SK-N-SH (cell line): ENCODE results near the gene TMTC4. TPM values are rescaled to one million over a fixed set of nuclear protein-coding genes. Genes with fewer than 3 reads are reported as not detected.

ENCODE experiments used
- CTCF ChIA-PET: fragments of 300-600, 350-600 bp; formaldehyde crosslinking; extraction: SDS; loops from one replicate; lab custom pipeline; 2021; lab: Yijun Ruan, JAX
- POLR2A ChIA-PET: fragments of 350-600 bp; sonication (Branson Sonifier 250); formaldehyde crosslinking; extraction: SDS; loops from one replicate; lab custom pipeline; 2020; ENCODE audit warnings: antibody characterized with exemption, inconsistent platforms; lab: Yijun Ruan, JAX
- DNase-seq: peaks from one replicate; pipeline ENCODE4 v3.0.0; 2012
- H2AFZ ChIP-seq: fragments of 200-600 bp; sonication (generic); 2 replicates; pipeline ENCODE4 v1.8.1; 2016; ENCODE audit warnings: antibody characterized with exemption, mild to moderate bottlenecking, low read depth
- H3F3A ChIP-seq: fragments of 200-600 bp; sonication (generic); replicated peaks from 2 replicates; pipeline ENCODE3; 2016; ENCODE audit warnings: antibody characterized with exemption, mild to moderate bottlenecking; ENCODE audit not compliant: insufficient read depth
- H3K27ac ChIP-seq, 2 experiments: fragments of 200-500 bp in 1 of 2; fragments of 200-600 bp in 1 of 2; sonication (Bioruptor generic) in 1 of 2; sonication (generic), shearing (Covaris generic) in 1 of 2; 2 replicates each; pipeline versions ENCODE4 v1.5.1 to v1.6.1; 2014 to 2016; ENCODE audit warnings: low read depth in 2 of 2, inconsistent platforms in 1 of 2, low read length in 1 of 2, mild to moderate bottlenecking in 1 of 2, mixed read lengths in 1 of 2
- H3K27me3 ChIP-seq: fragments of 200-600 bp; sonication (generic), shearing (Covaris generic); 2 replicates; pipeline ENCODE4 v1.6.1; 2016; ENCODE audit warnings: mixed run types; ENCODE audit not compliant: insufficient read depth
- H3K36me3 ChIP-seq, 2 experiments: fragments of 200-500 bp in 1 of 2; fragments of 200-600 bp in 1 of 2; sonication (Bioruptor generic) in 1 of 2; sonication (generic) in 1 of 2; replicated peaks in 1 of 2; 2 replicates each; pipeline versions ENCODE3 to v1.5.1; 2014 to 2016; ENCODE audit warnings: low read length in 1 of 2, mild to moderate bottlenecking in 1 of 2; ENCODE audit not compliant: insufficient read depth in 2 of 2, control insufficient read depth in 1 of 2
- H3K4me1 ChIP-seq, 2 experiments: fragments of 200-500 bp in 1 of 2; fragments of 200-600 bp in 1 of 2; sonication (Bioruptor generic) in 1 of 2; sonication (generic), shearing (Covaris generic) in 1 of 2; 2 replicates each; pipeline versions ENCODE4 v1.5.1 to v1.6.1; 2014 to 2016; ENCODE audit warnings: low read depth in 1 of 2, low read length in 1 of 2, mixed run types in 1 of 2; ENCODE audit not compliant: insufficient read depth in 2 of 2, control insufficient read depth in 1 of 2
- H3K4me2 ChIP-seq: fragments of 200-600 bp; sonication (generic), shearing (Covaris generic); 2 replicates; pipeline ENCODE4 v1.6.1; 2017; ENCODE audit warnings: mixed run types
- H3K4me3 ChIP-seq, 2 experiments: fragments of 200-500 bp in 1 of 2; fragments of 200-600 bp in 1 of 2; sonication (Bioruptor generic) in 1 of 2; sonication (generic), shearing (Covaris generic) in 1 of 2; 2 replicates each; pipeline versions ENCODE4 v1.5.1 to v1.8.1; 2014 to 2016; ENCODE audit warnings: low read depth in 2 of 2, inconsistent platforms in 1 of 2, low read length in 1 of 2, mild to moderate bottlenecking in 1 of 2, mixed read lengths in 1 of 2, moderate library complexity in 1 of 2
- H3K79me2 ChIP-seq: fragments of 200-600 bp; sonication (generic); 2 replicates; pipeline ENCODE4 v1.8.1; 2017; ENCODE audit warnings: mild to moderate bottlenecking; ENCODE audit not compliant: insufficient read depth
- H3K9ac ChIP-seq: fragments of 200-600 bp; sonication (generic); 2 replicates; pipeline ENCODE4 v1.6.1; 2017; ENCODE audit warnings: mixed run types
- H3K9me2 ChIP-seq: fragments of 200-600 bp; sonication (generic); 2 replicates; pipeline ENCODE4 v1.6.1; 2017; ENCODE audit warnings: mixed run types
- H3K9me3 ChIP-seq: fragments of 200-600 bp; sonication (generic); 2 replicates; pipeline ENCODE4 v1.6.1; 2017; ENCODE audit warnings: mixed run types, mild to moderate bottlenecking, moderate library complexity
- H4K20me1 ChIP-seq: fragments of 200-600 bp; sonication (generic); 2 replicates; pipeline ENCODE4 v1.6.1; 2017; ENCODE audit warnings: mild to moderate bottlenecking, mixed run types; ENCODE audit not compliant: insufficient read depth
- EP300 ChIP-seq, 2 experiments: IDR thresholded peaks; 2 replicates each; pipeline versions ENCODE4 v1.4.0 to v1.6.1; 2012; ENCODE audit warnings: borderline replicate concordance in 1 of 2, low read depth in 1 of 2, low read length in 1 of 2
- EZH2phosphoT487 ChIP-seq: fragments of 200-600 bp; sonication (generic); IDR thresholded peaks from 2 replicates; pipeline ENCODE4 v1.6.1; 2017; ENCODE audit warnings: low read depth, mixed run types, mild to moderate bottlenecking, antibody characterized with exemption, moderate library complexity, borderline replicate concordance
- JUND ChIP-seq: IDR thresholded peaks from 2 replicates; pipeline ENCODE4 v1.4.0; 2012
- NFIC ChIP-seq: IDR thresholded peaks from 2 replicates; pipeline ENCODE4 v1.4.0; 2012; ENCODE audit warnings: borderline replicate concordance
- NRF1 ChIP-seq: IDR thresholded peaks from 2 replicates; pipeline ENCODE4 v1.6.1; 2012; ENCODE audit warnings: low read depth, mild to moderate bottlenecking, low read length
- PBX3 ChIP-seq: IDR thresholded peaks from 2 replicates; pipeline ENCODE4; 2012
- POLR2AphosphoS5 ChIP-seq: IDR thresholded peaks from 2 replicates; pipeline ENCODE4 v1.6.1; 2012; ENCODE audit warnings: low read depth, low read length
- RAD21 ChIP-seq: IDR thresholded peaks from 2 replicates; pipeline ENCODE4 v1.6.1; 2012; ENCODE audit warnings: mild to moderate bottlenecking, low read length
- REST ChIP-seq: IDR thresholded peaks from 2 replicates; pipeline ENCODE4 v1.6.1; 2012; ENCODE audit warnings: mild to moderate bottlenecking, low read depth, low read length, moderate library complexity
- RFX5 ChIP-seq: IDR thresholded peaks from 2 replicates; pipeline ENCODE4 v1.6.1; 2012; ENCODE audit warnings: mild to moderate bottlenecking, improper control_type of control experiment, low read length
- RXRA ChIP-seq: IDR thresholded peaks from 2 replicates; pipeline ENCODE4 v1.4.0; 2012; ENCODE audit warnings: low read depth, mild to moderate bottlenecking, borderline replicate concordance
- TAF1 ChIP-seq: IDR thresholded peaks from 2 replicates; pipeline ENCODE4 v1.6.1; 2012; ENCODE audit warnings: low read depth, mild to moderate bottlenecking, low read length, moderate library complexity, borderline replicate concordance
- USF1 ChIP-seq: IDR thresholded peaks from 2 replicates; pipeline ENCODE4 v1.4.0; 2012; ENCODE audit warnings: low read depth, borderline replicate concordance
- YY1 ChIP-seq: IDR thresholded peaks from 2 replicates; pipeline ENCODE4 v1.4.0; 2012; ENCODE audit warnings: low read depth, mild to moderate bottlenecking
- WGBS: methylation state at CpG from one replicate; pipeline ENCODE4 v1.1.6; 2017; ENCODE audit warnings: low lambda C conversion rate; 5-methylcytosine and 5-hydroxymethylcytosine counted together
- polyA plus RNA-seq, 3 experiments: library from polyadenylated mRNA; depleted of rRNA; stranded (reverse); fragments of >200 nt; gene quantifications; 2 replicates each; pipeline ENCODE4 v1.2.3, GENCODE V29; 2012

The TMTC4 gene
- polyA plus RNA-seq, 1 of the 3 experiments (the other 2 are of a cell fraction), result 22.3 TPM

GRCh38 chr13:100665403-100665802 is 9.2 kb downstream of the TMTC4 start (continued):
- no peak for TF ChIP-seq RXRA

GRCh38 chr13:100664171-100664900 is 10.3 kb downstream of the TMTC4 start:
- H3K79me2 ChIP-seq, result no peaks in the 10 kb centered on the region
- no peak overlapping the region for H3K9ac ChIP-seq
- no peak overlapping the region for H2AFZ ChIP-seq
- no peaks in the 10 kb centered on the region for H3F3A ChIP-seq
- 96% methylated on average over 8 of the region's 10 CpGs for WGBS
- H3K4me3 ChIP-seq, result no peak overlapping the region
- H3K4me1 ChIP-seq, result peaks cover 3 to 11% of the 10 kb centered on the region in 2 experiments; a peak in 2 of 4 replicates
- ChIA-PET CTCF (interaction anchor here (0.6 to 1.3 kb wide), 2 partner anchors 92 to 149 kb away, joined by 3 to 4 read pairs; no protein-coding TSS in a partner anchor), POLR2A (no interaction called here)
- peaks cover 18 to 64% of the 10 kb centered on the region in 2 experiments for H3K36me3 ChIP-seq
- H3K27ac ChIP-seq, result no peak overlapping the region
- no peaks in the 10 kb centered on the region for H4K20me1 ChIP-seq
- no peaks in the 10 kb centered on the region for H3K9me3 ChIP-seq
- H3K9me2 ChIP-seq, result no peaks in the 10 kb centered on the region
- H3K4me2 ChIP-seq, result no peak overlapping the region
- no peak for DNase-seq
- TF ChIP-seq RFX5 (no peak), JUND (no peak), POLR2AphosphoS5 (no peak), RAD21 (no peak), NFIC (no peak), USF1 (no peak), PBX3 (no peak), EP300 (IDR thresholded peaks at IDR 0.05; ENCODE audit: borderline replicate concordance in 1 of 2, low read depth in 1 of 2, low read length in 1 of 2) (no peak)
- TF ChIP-seq, all 33 proteins: peak for 0
- H3K27me3 ChIP-seq, result no peaks in the 10 kb centered on the region

- POLR2A ChIA-PET, result no interaction called here
These were observed 12.0 kb downstream of the TMTC4 start for GRCh38 chr13:100662468-100663211.

More at GRCh38 chr13:100662468-100663211, 12.0 kb downstream of the TMTC4 start:
- no peak overlapping the region for H3K4me2 ChIP-seq
- H3K9me2 ChIP-seq, result no peaks in the 10 kb centered on the region
- no peaks in the 10 kb centered on the region for H4K20me1 ChIP-seq
- DNase-seq, result no peak
- H3K27me3 ChIP-seq, result no peaks in the 10 kb centered on the region
- no peaks in the 10 kb centered on the region for H3K79me2 ChIP-seq
- CTCF ChIA-PET, result no interaction called here
- TF ChIP-seq TAF1, result no peak
- TF ChIP-seq YY1, result no peak
- no peak for TF ChIP-seq EZH2phosphoT487
- TF ChIP-seq REST, result no peak
- TF ChIP-seq NRF1, result no peak
- TF ChIP-seq RXRA, result no peak
- peaks cover 21 to 62% of the 10 kb centered on the region in 2 experiments for H3K36me3 ChIP-seq
- no peak overlapping the region for H3K4me3 ChIP-seq
- H3K4me1 ChIP-seq, result peaks cover 0 to 11% of the 10 kb centered on the region in 2 experiments; a peak in 1 of 4 replicates
- no peak overlapping the region for H3K27ac ChIP-seq
- H3K9me3 ChIP-seq, result no peaks in the 10 kb centered on the region
- H3F3A ChIP-seq, result no peaks in the 10 kb centered on the region
- H3K9ac ChIP-seq, result no peak overlapping the region
- WGBS, result 91% methylated on average over 22 of the region's 24 CpGs
- H2AFZ ChIP-seq, result no peak overlapping the region
